Left ventricle myocardium inferior (tissue), 1 donor: ENCODE measurements around the gene NCEH1. TPM values are rescaled to one million over a fixed set of nuclear protein-coding genes. Genes with fewer than 3 reads are reported as not detected.

Source experiments
- DNase-seq: peaks from one replicate; pipeline ENCODE4 v3.0.0-alpha.2; 2020
- H3K27ac ChIP-seq: fragments of 200-600 bp; replicated peaks from 2 replicates; pipeline ENCODE4 v1.8.0; 2021
- H3K27me3 ChIP-seq: fragments of 200-600 bp; 2 replicates; pipeline ENCODE4 v1.8.0; 2021; ENCODE audit warnings: low read depth
- H3K36me3 ChIP-seq: fragments of 200-600 bp; 2 replicates; pipeline ENCODE4 v1.8.0; 2021
- H3K4me1 ChIP-seq: fragments of 200-600 bp; 2 replicates; pipeline ENCODE4 v1.8.0; 2021
- H3K4me3 ChIP-seq: fragments of 200-600 bp; 2 replicates; pipeline ENCODE4 v1.8.0; 2021; ENCODE audit warnings: mild to moderate bottlenecking, moderate library complexity
- H3K9me3 ChIP-seq: fragments of 200-600 bp; replicated peaks from 2 replicates; pipeline ENCODE4 v1.8.0; 2021
- CTCF ChIP-seq: fragments of 200-600 bp; IDR thresholded peaks from 2 replicates; pipeline ENCODE4 v1.8.0; 2021; ENCODE audit warnings: antibody characterized with exemption, mild to moderate bottlenecking, borderline replicate concordance
- intact Hi-C: fragments of 100-400 bp; cut with micrococcal nuclease; formaldehyde crosslinking; loops from one replicate; pipeline ENCODE4 v1.11.0; 2022
- total RNA-seq: library from RNA; stranded (reverse); fragmentation: NEBNext Ultra II Directional; extraction: Animal tissue kit (Norgen Biotek cat#: 25700); gene quantifications from one replicate; pipeline ENCODE4 v1.2.1, GENCODE V29; 2021
- donor health status: DM: no; HTN: yes; CAD: no; lungs with severe emphysema.

NCEH1 gene
- total RNA-seq, 1 donor from 2014 or later = 58.6 TPM

- Histone ChIP-seq H3K9me3 (no peaks in the 10 kb centered on the region), H3K27ac (peak overlapping the region; percentile 53), H3K27me3 (no peaks in the 10 kb centered on the region), H3K36me3 (peaks cover 11% of the 10 kb centered on the region), H3K4me1 (peaks cover 41% of the 10 kb centered on the region), H3K4me3 (no peak overlapping the region)
- TF ChIP-seq CTCF = no peak
- intact Hi-C loops = no loop called here
- no peak for DNase-seq
Observed at GRCh38 chr3:172648747-172649146, 62.1 kb downstream of the NCEH1 start.

GRCh38 chr3:172647823-172648222 is 63.0 kb downstream of the NCEH1 start:
- peaks cover 21% of the 10 kb centered on the region for H3K36me3 ChIP-seq
- H3K4me1 ChIP-seq = peaks cover 41% of the 10 kb centered on the region
- H3K27me3 ChIP-seq = no peaks in the 10 kb centered on the region
- no peak overlapping the region for H3K4me3 ChIP-seq
- H3K9me3 ChIP-seq = no peaks in the 10 kb centered on the region
- no peak for TF ChIP-seq CTCF
- intact Hi-C loops = no loop called here
- no peak for DNase-seq
- peak overlapping the region; percentile 53 for H3K27ac ChIP-seq

- peak overlapping the region; percentile 53 for H3K27ac ChIP-seq
- no peak for TF ChIP-seq CTCF
- no peak overlapping the region for H3K4me3 ChIP-seq
Observed at GRCh38 chr3:172647080-172647479, 63.8 kb downstream of the NCEH1 start.

GRCh38 chr3:172646439-172647015 is 64.3 kb downstream of the NCEH1 start:
- no peak for TF ChIP-seq CTCF

More at GRCh38 chr3:172647080-172647479, 63.8 kb downstream of the NCEH1 start:
- no peak for DNase-seq
- Histone ChIP-seq H3K27me3 (no peaks in the 10 kb centered on the region), H3K36me3 (peaks cover 28% of the 10 kb centered on the region), H3K9me3 (no peaks in the 10 kb centered on the region), H3K4me1 (peaks cover 41% of the 10 kb centered on the region)
- intact Hi-C loops = no loop called here

GRCh38 chr3:172644258-172644657 is 66.6 kb downstream of the NCEH1 start:
- intact Hi-C loops = no loop called here
- Histone ChIP-seq H3K36me3 (peaks cover 45% of the 10 kb centered on the region), H3K27ac (no peak overlapping the region), H3K27me3 (no peaks in the 10 kb centered on the region), H3K4me3 (no peak overlapping the region), H3K4me1 (peaks cover 31% of the 10 kb centered on the region), H3K9me3 (no peaks in the 10 kb centered on the region)
- DNase-seq = no peak
- no peak for TF ChIP-seq CTCF

More at GRCh38 chr3:172646439-172647015, 64.3 kb downstream of the NCEH1 start:
- Histone ChIP-seq H3K36me3 (peaks cover 34% of the 10 kb centered on the region), H3K9me3 (no peaks in the 10 kb centered on the region), H3K27me3 (no peaks in the 10 kb centered on the region), H3K4me3 (no peak overlapping the region), H3K4me1 (peaks cover 41% of the 10 kb centered on the region), H3K27ac (no peak overlapping the region)
- intact Hi-C loops = no loop called here
- no peak for DNase-seq
